Measurements from ENCODE around the gene AOPEP.

The AOPEP gene

GRCh38 chr9:94794476-94795167, 68.1 kb downstream of the AOPEP start:
- DNase-seq (ENCODE audit: low read depth), result no peak

GRCh38 chr9:94796687-94797086, 70.2 kb downstream of the AOPEP start:
- DNase-seq (ENCODE audit: low read depth), result no peak

- no peak for DNase-seq (ENCODE audit: low read depth)
Measured at GRCh38 chr9:94798201-94798600, 71.7 kb downstream of the AOPEP start.

GRCh38 chr9:94798708-94799107, 72.2 kb downstream of the AOPEP start:
- no peak for DNase-seq (ENCODE audit: low read depth)

GRCh38 chr9:94799578-94800264, 73.2 kb downstream of the AOPEP start:
- no peak for DNase-seq (ENCODE audit: low read depth)

GRCh38 chr9:94800424-94801117, 74.1 kb downstream of the AOPEP start:
- DNase-seq (ENCODE audit: low read depth), result no peak

GRCh38 chr9:94801234-94801633, 74.7 kb downstream of the AOPEP start:
- no peak for DNase-seq (ENCODE audit: low read depth)

GRCh38 chr9:94801681-94802080, 75.2 kb downstream of the AOPEP start:
- no peak for DNase-seq (ENCODE audit: low read depth)

- no peak for DNase-seq (ENCODE audit: low read depth)
Measured at GRCh38 chr9:94802251-94802650, 75.8 kb downstream of the AOPEP start.

GRCh38 chr9:94802793-94803192, 76.3 kb downstream of the AOPEP start:
- no peak for DNase-seq (ENCODE audit: low read depth)

- no peak for DNase-seq (ENCODE audit: low read depth)
Measured at GRCh38 chr9:94804316-94804715, 77.8 kb downstream of the AOPEP start.

GRCh38 chr9:94805051-94805489, 78.6 kb downstream of the AOPEP start:
- DNase-seq (ENCODE audit: low read depth), result no peak

- DNase-seq (ENCODE audit: low read depth), result peak; percentile 62
Measured at GRCh38 chr9:94805585-94805984, 79.1 kb downstream of the AOPEP start.

- no peak for DNase-seq (ENCODE audit: low read depth)
Measured at GRCh38 chr9:94806307-94806893, 79.9 kb downstream of the AOPEP start.

GRCh38 chr9:94807556-94807955, 81.1 kb downstream of the AOPEP start:
- DNase-seq (ENCODE audit: low read depth), result no peak

- no peak for DNase-seq (ENCODE audit: low read depth)
Measured at GRCh38 chr9:94808926-94809700, 82.6 kb downstream of the AOPEP start.

- DNase-seq (ENCODE audit: low read depth), result no peak
Measured at GRCh38 chr9:94809778-94810177, 83.3 kb downstream of the AOPEP start.

- no peak for DNase-seq (ENCODE audit: low read depth)
Measured at GRCh38 chr9:94811074-94811473, 84.6 kb downstream of the AOPEP start.

GRCh38 chr9:94812343-94812742, 85.8 kb downstream of the AOPEP start:
- DNase-seq (ENCODE audit: low read depth), result no peak

GRCh38 chr9:94813379-94813778, 86.9 kb downstream of the AOPEP start:
- DNase-seq (ENCODE audit: low read depth), result no peak

GRCh38 chr9:94817291-94818177, 91.0 kb downstream of the AOPEP start:
- no peak for DNase-seq (ENCODE audit: low read depth)

All from fibroblast of the conjunctiva (primary cell).